Smooth muscle cell (in vitro differentiated cells): ENCODE measurements around the gene ENOX1. TPM values are rescaled to one million over a fixed set of nuclear protein-coding genes. Genes with fewer than 3 reads are reported as not detected.

Source experiments
- DNase-seq: peaks from one replicate; lab custom pipeline; 2025; ENCODE audit not compliant: unreplicated experiment; lab: John Stamatoyannopoulos, UW
- H2AFZ ChIP-seq: fragments of 200-600 bp; sonication (generic); 2 replicates; pipeline ENCODE4 v1.6.0; 2016; ENCODE audit warnings: antibody characterized with exemption, low read depth, mild to moderate bottlenecking
- H3F3A ChIP-seq: fragments of 200-600 bp; sonication (generic); 2 replicates; pipeline ENCODE4 v1.6.0; 2017; ENCODE audit warnings: antibody characterized with exemption, low read depth
- H3K27ac ChIP-seq: fragments of 200-600 bp; sonication (generic); 2 replicates; pipeline ENCODE4 v1.5.1; 2016; ENCODE audit warnings: low read depth, mild to moderate bottlenecking
- H3K27me3 ChIP-seq: fragments of 200-600 bp; sonication (generic); 2 replicates; pipeline ENCODE4 v1.6.1; 2016; ENCODE audit warnings: low read depth, mild to moderate bottlenecking
- H3K36me3 ChIP-seq: fragments of 200-600 bp; sonication (generic); 2 replicates; pipeline ENCODE4 v1.5.1; 2016; ENCODE audit warnings: low read depth
- H3K4me1 ChIP-seq: fragments of 200-600 bp; sonication (generic); 2 replicates; pipeline ENCODE4 v1.5.1; 2016; ENCODE audit warnings: low read depth
- H3K4me2 ChIP-seq: fragments of 200-600 bp; sonication (generic); 2 replicates; pipeline ENCODE4 v1.6.0; 2016; ENCODE audit warnings: mild to moderate bottlenecking
- H3K4me3 ChIP-seq: fragments of 200-600 bp; sonication (generic); 2 replicates; pipeline ENCODE4 v1.5.1; 2016; ENCODE audit warnings: mild to moderate bottlenecking
- H3K79me2 ChIP-seq: fragments of 200-600 bp; sonication (generic); 2 replicates; pipeline ENCODE4 v1.6.0; 2016; ENCODE audit warnings: low read depth, mild to moderate bottlenecking
- H3K9ac ChIP-seq: fragments of 200-600 bp; sonication (generic); 2 replicates; pipeline ENCODE4 v1.6.0; 2016; ENCODE audit warnings: low read depth
- H3K9me3 ChIP-seq: fragments of 200-600 bp; sonication (generic); replicated peaks from 2 replicates; pipeline ENCODE4 v1.5.1; 2016; ENCODE audit warnings: low read depth
- H4K20me1 ChIP-seq: fragments of 200-600 bp; sonication (generic); 2 replicates; pipeline ENCODE4 v1.6.0; 2016; ENCODE audit warnings: low read depth
- CTCF ChIP-seq: fragments of 200-600 bp; sonication (generic); IDR thresholded peaks from 2 replicates; pipeline ENCODE4 v1.5.1; 2017; ENCODE audit warnings: borderline replicate concordance, mild to moderate bottlenecking, antibody characterized with exemption; ENCODE audit not compliant: insufficient read depth, poor library complexity, severe bottlenecking
- WGBS: methylation state at CpG from one replicate; pipeline ENCODE4 v1.1.7; 2016; ENCODE audit warnings: low lambda C conversion rate; 5-methylcytosine and 5-hydroxymethylcytosine counted together
- polyA plus RNA-seq: library from polyadenylated mRNA; unstranded; fragments of >200 nt; fragmentation: Nextera tagmentation; extraction: Ambion mirVana; gene quantifications from 2 replicates; pipeline ENCODE4 v1.2.1, GENCODE V29; 2016
- total RNA-seq: library from RNA; depleted of rRNA; stranded (reverse); fragments of >200 nt; gene quantifications from 2 replicates; pipeline ENCODE4 v1.2.3, GENCODE V29; 2014

ENOX1 gene
- total and polyA plus RNA-seq, 2 experiments from 2014 or later: 1.9 to 2.6 TPM

- H3K4me1 ChIP-seq: no peaks in the 10 kb centered on the region
- H3K36me3 ChIP-seq: no peaks in the 10 kb centered on the region
- H3K4me3 ChIP-seq: no peak overlapping the region
- no peak for DNase-seq
- H3K9me3 ChIP-seq: no peaks in the 10 kb centered on the region
- no peaks in the 10 kb centered on the region for H3K79me2 ChIP-seq
- no peak overlapping the region for H2AFZ ChIP-seq
- WGBS: 92% methylated on average over 1 of the region's 1 CpG
- no peaks in the 10 kb centered on the region for H4K20me1 ChIP-seq
- H3K9ac ChIP-seq: no peak overlapping the region
- H3K27me3 ChIP-seq: no peaks in the 10 kb centered on the region
- no peak overlapping the region for H3K27ac ChIP-seq
- no peak for TF ChIP-seq CTCF
- no peaks in the 10 kb centered on the region for H3F3A ChIP-seq
- no peak overlapping the region for H3K4me2 ChIP-seq
These were observed 583.0 kb downstream of the ENOX1 start for GRCh38 chr13:43203781-43204180.

- no peaks in the 10 kb centered on the region for H4K20me1 ChIP-seq
- no peaks in the 10 kb centered on the region for H3K9me3 ChIP-seq
- WGBS: 61% methylated on average over 1 of the region's 1 CpG
- no peak for DNase-seq
- no peaks in the 10 kb centered on the region for H3K79me2 ChIP-seq
- H3K27ac ChIP-seq: no peak overlapping the region
- H3K9ac ChIP-seq: no peak overlapping the region
- no peak overlapping the region for H3K4me3 ChIP-seq
- H3K4me2 ChIP-seq: no peak overlapping the region
- no peak for TF ChIP-seq CTCF
- no peaks in the 10 kb centered on the region for H3K4me1 ChIP-seq
- H3K27me3 ChIP-seq: no peaks in the 10 kb centered on the region
- no peaks in the 10 kb centered on the region for H3F3A ChIP-seq
- H3K36me3 ChIP-seq: no peaks in the 10 kb centered on the region
- no peak overlapping the region for H2AFZ ChIP-seq
These were observed 586.0 kb downstream of the ENOX1 start for GRCh38 chr13:43200736-43201135.

- Histone ChIP-seq H3K27ac (no peak overlapping the region), H3K4me1 (no peaks in the 10 kb centered on the region), H3K4me2 (no peak overlapping the region), H3K9me3 (no peaks in the 10 kb centered on the region), H3K36me3 (no peaks in the 10 kb centered on the region), H2AFZ (no peak overlapping the region), H4K20me1 (no peaks in the 10 kb centered on the region), H3K9ac (no peak overlapping the region), H3F3A (no peaks in the 10 kb centered on the region), H3K79me2 (no peaks in the 10 kb centered on the region), H3K27me3 (no peaks in the 10 kb centered on the region), H3K4me3 (no peak overlapping the region)
- WGBS: 90% methylated on average over 1 of the region's 1 CpG
- no peak for DNase-seq
- TF ChIP-seq CTCF: no peak
These were observed 586.5 kb downstream of the ENOX1 start for GRCh38 chr13:43200307-43200706.

GRCh38 chr13:43196750-43197370 lies 589.9 kb downstream of the ENOX1 start:
- Histone ChIP-seq H2AFZ (no peak overlapping the region), H3K9me3 (no peaks in the 10 kb centered on the region), H4K20me1 (no peaks in the 10 kb centered on the region), H3K4me3 (no peak overlapping the region), H3K4me2 (no peak overlapping the region), H3K79me2 (no peaks in the 10 kb centered on the region), H3F3A (no peaks in the 10 kb centered on the region), H3K27me3 (no peaks in the 10 kb centered on the region), H3K27ac (no peak overlapping the region), H3K36me3 (no peaks in the 10 kb centered on the region), H3K4me1 (no peaks in the 10 kb centered on the region), H3K9ac (no peak overlapping the region)
- DNase-seq: no peak
- TF ChIP-seq CTCF: no peak
- WGBS: 74% methylated on average over 3 of the region's 3 CpGs
